Activated CD8-positive, alpha-beta T cell treated with anti-CD3 and anti-CD28 coated beads, Interleukin-2, amount 10 ng/mL, durations not matched to agents 7 days and 5 days (primary cell): ENCODE results near the gene NAAA. TPM values are rescaled to one million over a fixed set of nuclear protein-coding genes. Genes with fewer than 3 reads are reported as not detected.
"Not testable (repeated sequence)": the region's sequence is repeated elsewhere in the genome, so short reads cannot be mapped to it uniquely, and the experiment has no call there.

ENCODE experiments used
- ATAC-seq: fragments of 150-1000 bp; cut with Tn5 transposase; one replicate; pipeline ENCODE4 v1.10.0; 2021; ENCODE audit warnings: moderate library complexity
- CTCF ChIA-PET: fragments of 350-600 bp; sonication (Branson Sonifier 250); formaldehyde crosslinking; loops from one replicate; lab custom pipeline; 2021; ENCODE audit warnings: antibody characterized with exemption; lab: Charles Lee
- POLR2A ChIA-PET: fragments of 350-600 bp; sonication (Branson Sonifier 250); formaldehyde crosslinking; loops from one replicate; lab custom pipeline; 2021; ENCODE audit warnings: antibody characterized with exemption; lab: Charles Lee
- DNase-seq: peaks from one replicate; pipeline ENCODE4 v3.0.0-alpha.2; 2020
- H3K27ac Mint-ChIP-seq: one replicate; pipeline ENCODE4 v1.8.0; 2021; ENCODE audit warnings: mild to moderate bottlenecking, mixed read lengths
- H3K27me3 Mint-ChIP-seq: one replicate; pipeline ENCODE4 v1.8.0; 2021; ENCODE audit warnings: low read depth, mixed read lengths
- H3K36me3 Mint-ChIP-seq: one replicate; pipeline ENCODE4 v1.8.0; 2021; ENCODE audit warnings: low read depth, mixed read lengths
- H3K4me1 Mint-ChIP-seq: one replicate; pipeline ENCODE4 v1.8.0; 2021; ENCODE audit warnings: low read depth, mixed read lengths
- H3K4me3 Mint-ChIP-seq: one replicate; pipeline ENCODE4 v1.8.0; 2021; ENCODE audit warnings: mild to moderate bottlenecking, mixed read lengths
- H3K9me3 Mint-ChIP-seq: one replicate; pipeline ENCODE4 v1.8.0; 2022; ENCODE audit warnings: mixed read lengths; ENCODE audit not compliant: insufficient read depth
- total RNA-seq, 2 experiments: library from RNA; stranded (reverse); gene quantifications; one replicate each; pipeline ENCODE4 v1.2.3, GENCODE V29; 2021

The NAAA gene
- 10 to 100 TPM; 31.7 to 33.7 TPM for total RNA-seq

DNA sequence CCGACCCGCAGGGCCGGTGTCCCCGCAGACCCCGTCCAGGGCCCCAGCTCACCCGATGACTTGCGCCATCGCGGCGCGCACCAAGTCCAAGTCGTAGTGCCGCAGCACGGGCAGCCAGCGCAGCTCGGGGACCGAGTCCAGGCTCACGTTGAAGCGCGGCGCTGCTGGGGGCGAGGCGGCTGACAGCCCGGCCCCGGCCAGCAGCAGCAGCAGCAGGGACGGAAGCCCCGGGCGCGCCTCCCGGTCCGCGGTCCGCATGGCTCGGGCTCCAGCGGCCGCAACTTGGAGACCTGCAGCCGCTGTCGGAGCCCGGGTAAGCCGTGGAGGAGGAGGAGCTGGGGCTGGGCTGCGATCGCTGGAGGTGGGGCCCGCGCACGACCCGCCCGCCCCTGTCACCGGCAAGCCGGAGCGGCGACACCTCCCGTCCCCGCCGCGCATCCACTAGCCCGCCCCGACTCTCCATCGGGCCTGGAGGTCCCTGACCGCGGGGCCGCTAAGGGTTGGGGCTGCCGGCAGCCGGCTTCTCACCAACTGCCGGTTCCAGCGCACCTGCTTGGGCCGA, at the start of gene NAAA:
TSS of gene NAAA (minus strand) at position 322 of the 562 bp plus-strand sequence. CDS start at position 258, 64 bp downstream.
- Mint-ChIP-seq H3K36me3 (peaks cover 31% of the 10 kb centered on the region), H3K4me3 (peak within 1 kb of the TSS; percentile 97), H3K27me3 (no peaks in the 10 kb centered on the region), H3K4me1 (peaks cover 21% of the 10 kb centered on the region), H3K27ac (peak within 1 kb of the TSS; percentile 99), H3K9me3 (no peaks in the 10 kb centered on the region)
- ChIA-PET POLR2A (interaction anchor here (0.6 to 2.2 kb wide), 5 partner anchors 11 to 267 kb away, joined by 3 to 9 read pairs (median 3); no protein-coding TSS in a partner anchor), CTCF (interaction anchor here (1.0 to 1.6 kb wide), 3 partner anchors 13 to 216 kb away, joined by 3 to 7 read pairs (median 5); partner anchors contain the start of gene USO1)
- DNase-seq (peak; percentile 86), ATAC-seq (peak; percentile 83)

DNA sequence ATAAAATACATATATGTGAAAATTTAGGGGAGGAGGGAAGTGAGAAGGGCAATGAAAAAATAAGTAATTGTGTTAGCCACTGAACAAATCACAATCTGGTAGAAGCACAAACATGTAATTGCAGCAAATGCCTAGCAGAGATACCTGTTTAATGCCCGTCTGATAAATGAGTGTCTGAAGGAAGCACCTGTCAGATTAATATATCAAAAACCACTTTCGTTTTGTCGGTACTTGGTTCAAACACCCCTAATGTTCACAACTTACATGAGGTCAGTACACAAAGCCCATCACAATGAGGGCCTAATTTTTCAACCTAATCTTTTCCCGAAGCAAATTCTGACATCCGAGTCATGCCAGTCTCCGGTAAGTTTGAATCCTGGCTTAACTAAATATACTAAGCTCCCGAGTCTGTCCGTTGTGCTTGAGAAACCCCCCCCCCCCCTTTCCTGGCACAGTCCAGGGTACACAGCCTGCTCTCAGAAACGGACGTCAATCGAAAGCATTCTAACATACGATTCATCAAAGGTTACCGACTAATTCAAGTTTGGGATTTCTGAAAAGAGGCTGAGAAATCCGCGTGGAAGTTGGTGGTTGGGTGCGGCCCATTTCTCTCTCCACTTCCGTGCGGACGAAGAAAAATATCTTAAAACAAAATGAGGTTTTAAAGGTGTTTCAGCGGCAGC, 49.2 kb upstream of the NAAA start:
- H3K27me3 Mint-ChIP-seq: peaks cover 12% of the 10 kb centered on the region
- ChIA-PET CTCF (interaction anchor here (1.0 to 1.3 kb wide), 3 partner anchors 73 to 97 kb away, joined by 3 to 4 read pairs (median 3); no protein-coding TSS in a partner anchor), POLR2A (interaction anchor here (0.6 to 1.5 kb wide), 3 partner anchors 29 to 95 kb away, joined by 3 to 5 read pairs (median 3); no protein-coding TSS in a partner anchor)
- DNase-seq: no peak
- peak overlapping the region; percentile 87 for H3K4me3 Mint-ChIP-seq
- H3K36me3 Mint-ChIP-seq: peaks cover 18% of the 10 kb centered on the region
- no peak for ATAC-seq
- H3K27ac Mint-ChIP-seq: peak overlapping the region; percentile 88
- H3K9me3 Mint-ChIP-seq: no peaks in the 10 kb centered on the region
- H3K4me1 Mint-ChIP-seq: peaks cover 31% of the 10 kb centered on the region

DNA sequence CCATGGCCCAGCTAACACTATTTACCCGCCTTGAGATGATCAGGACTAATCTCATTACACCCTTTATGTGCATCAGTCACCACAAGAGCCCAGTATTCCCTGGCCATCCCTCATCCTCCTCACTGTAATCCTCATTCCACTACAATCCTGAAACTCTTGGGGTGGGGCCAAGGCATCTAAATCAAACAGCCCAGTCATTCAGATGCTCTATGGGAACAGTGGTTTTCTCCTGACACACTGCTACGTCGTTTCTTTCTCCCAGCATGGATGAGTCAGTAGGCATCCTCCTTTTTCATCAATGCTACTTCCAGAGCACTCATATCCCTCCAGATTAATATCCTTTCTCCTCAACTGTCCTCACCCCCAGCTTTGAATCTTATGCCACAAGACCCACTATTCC, 44.3 kb upstream of the NAAA start:
- DNase-seq (no peak), ATAC-seq (no peak)
- peaks cover 24% of the 10 kb centered on the region for H3K4me1 Mint-ChIP-seq
- H3K9me3 Mint-ChIP-seq: no peaks in the 10 kb centered on the region
- H3K36me3 Mint-ChIP-seq: peaks cover 36% of the 10 kb centered on the region
- CTCF ChIA-PET: interaction anchor here (1.9 to 3.2 kb wide), 2 partner anchors 10 to 69 kb away, joined by 5 to 23 read pairs; no protein-coding TSS in a partner anchor
- no peak overlapping the region for H3K4me3 Mint-ChIP-seq
- POLR2A ChIA-PET: no interaction called here
- no peaks in the 10 kb centered on the region for H3K27me3 Mint-ChIP-seq
- H3K27ac Mint-ChIP-seq: no peak overlapping the region

DNA sequence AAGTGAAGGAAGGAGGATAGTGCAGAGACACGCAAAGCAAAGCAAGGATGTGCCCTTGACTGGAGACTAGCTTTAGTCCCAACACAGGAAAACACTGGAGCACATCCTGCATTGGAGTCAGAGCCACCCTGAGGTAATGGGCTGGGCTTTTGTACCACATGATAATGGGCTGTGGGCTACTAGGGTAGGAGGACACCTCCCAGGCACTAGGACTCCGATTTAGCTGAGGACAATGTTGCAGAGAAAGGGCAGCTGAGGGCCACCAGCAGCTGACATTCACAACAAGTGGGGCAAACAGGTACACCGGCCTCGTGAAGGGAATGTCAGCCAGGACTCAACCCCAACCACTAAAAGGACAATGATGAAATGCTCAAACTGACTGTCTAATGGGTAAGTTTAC, 39.8 kb upstream of the NAAA start:
- no peaks in the 10 kb centered on the region for H3K9me3 Mint-ChIP-seq
- no peak for DNase-seq
- no peak for ATAC-seq
- H3K4me1 Mint-ChIP-seq: no peaks in the 10 kb centered on the region
- POLR2A ChIA-PET: no interaction called here
- no peak overlapping the region for H3K4me3 Mint-ChIP-seq
- no peak overlapping the region for H3K27ac Mint-ChIP-seq
- CTCF ChIA-PET: interaction anchor here (1.0 to 1.5 kb wide), 2 partner anchors 12 to 15 kb away, joined by 3 to 4 read pairs; no protein-coding TSS in a partner anchor
- H3K36me3 Mint-ChIP-seq: peaks cover 42% of the 10 kb centered on the region
- H3K27me3 Mint-ChIP-seq: no peaks in the 10 kb centered on the region

DNA sequence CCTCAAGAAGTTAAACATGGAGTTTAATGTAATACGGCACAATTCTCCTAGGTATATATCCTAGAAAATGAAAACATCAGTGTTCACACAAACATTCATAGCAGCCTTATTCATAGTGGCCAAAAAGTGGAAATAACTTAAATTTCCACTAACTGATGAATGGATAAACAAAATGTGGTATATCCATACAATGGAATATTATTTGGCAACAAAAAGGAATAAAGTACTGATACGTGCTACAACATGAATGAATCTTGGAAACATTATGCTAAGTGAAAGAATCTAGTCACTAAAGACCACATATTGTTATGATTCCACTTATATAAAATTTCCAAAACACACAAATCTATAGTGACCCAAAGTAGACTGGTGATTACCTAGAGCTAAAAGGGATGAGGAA, 35.4 kb upstream of the NAAA start:
- DNase-seq (no peak), ATAC-seq (no peak)
- ChIA-PET CTCF (no interaction called here), POLR2A (no interaction called here)
- Mint-ChIP-seq H3K4me1 (no peaks in the 10 kb centered on the region), H3K27me3 (no peaks in the 10 kb centered on the region), H3K9me3 (no peaks in the 10 kb centered on the region), H3K27ac (no peak overlapping the region), H3K36me3 (peaks cover 56% of the 10 kb centered on the region), H3K4me3 (no peak overlapping the region)

DNA sequence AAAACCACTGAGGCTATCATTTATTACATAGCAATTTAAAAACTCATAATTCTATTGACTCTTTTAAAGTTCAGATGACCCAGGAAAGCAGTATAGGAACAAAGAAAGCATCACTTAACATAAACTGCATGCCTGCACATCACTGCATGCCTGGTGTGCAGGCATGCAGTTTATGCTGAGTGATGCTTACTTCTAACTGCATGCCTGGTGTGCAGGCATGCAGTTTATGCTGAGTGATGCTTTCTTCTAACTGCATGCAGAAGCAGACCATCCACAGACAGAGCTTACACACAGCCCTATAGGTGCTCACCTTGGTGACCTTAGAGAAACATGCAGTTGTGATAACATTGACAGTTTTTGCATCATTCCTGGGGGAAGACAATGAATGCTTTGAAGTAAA, 33.0 kb upstream of the NAAA start:
- H3K4me3 Mint-ChIP-seq: no peak overlapping the region
- H3K27me3 Mint-ChIP-seq: no peaks in the 10 kb centered on the region
- DNase-seq (no peak), ATAC-seq (no peak)
- POLR2A ChIA-PET: no interaction called here
- no peaks in the 10 kb centered on the region for H3K9me3 Mint-ChIP-seq
- CTCF ChIA-PET: no interaction called here
- peaks cover 65% of the 10 kb centered on the region for H3K36me3 Mint-ChIP-seq
- H3K4me1 Mint-ChIP-seq: no peaks in the 10 kb centered on the region
- no peak overlapping the region for H3K27ac Mint-ChIP-seq

DNA sequence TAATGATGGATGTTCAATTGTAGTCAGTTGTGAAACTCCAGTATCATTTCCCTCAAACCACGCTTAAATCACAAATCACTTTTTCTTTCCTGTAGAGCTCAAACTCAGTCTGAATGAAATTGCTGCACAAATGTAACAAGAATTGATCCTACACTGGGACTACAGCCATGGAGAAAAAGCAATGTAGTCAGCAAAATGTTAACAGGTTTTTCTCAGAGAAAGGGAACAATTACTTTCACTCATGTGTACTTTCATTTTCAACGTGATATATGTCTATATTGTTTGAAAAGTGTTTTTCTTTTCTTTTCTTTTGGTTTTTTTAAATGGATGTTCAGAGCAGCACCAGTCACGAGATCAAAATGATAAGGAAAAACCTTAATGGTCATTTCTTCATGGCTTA, 27.3 kb upstream of the NAAA start:
- peaks cover 3% of the 10 kb centered on the region for H3K9me3 Mint-ChIP-seq
- no peak overlapping the region for H3K4me3 Mint-ChIP-seq
- no peak for ATAC-seq
- H3K27ac Mint-ChIP-seq: no peak overlapping the region
- CTCF ChIA-PET: no interaction called here
- POLR2A ChIA-PET: no interaction called here
- no peaks in the 10 kb centered on the region for H3K27me3 Mint-ChIP-seq
- H3K4me1 Mint-ChIP-seq: peaks cover 6% of the 10 kb centered on the region
- no peak for DNase-seq
- peaks cover 79% of the 10 kb centered on the region for H3K36me3 Mint-ChIP-seq

DNA sequence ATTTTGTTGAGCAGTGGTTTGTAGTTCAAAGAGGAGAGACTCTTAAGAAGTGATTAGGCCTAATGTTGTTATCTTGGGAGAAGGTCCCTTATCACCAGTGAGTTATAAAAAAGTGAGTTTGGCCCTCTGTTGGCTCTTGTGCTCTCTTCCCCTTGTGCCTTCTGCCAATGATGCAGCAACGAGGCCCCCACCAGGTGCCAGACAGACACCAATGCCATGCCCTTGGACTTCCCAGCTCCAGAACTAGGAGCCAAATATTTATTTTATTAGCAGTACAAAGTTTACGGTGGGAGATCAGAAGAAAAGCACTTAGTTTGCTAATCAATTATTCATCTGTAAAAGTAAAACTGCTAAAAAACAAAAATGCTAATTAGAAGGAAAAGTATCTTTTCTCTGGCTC, 22.7 kb upstream of the NAAA start:
- POLR2A ChIA-PET: no interaction called here
- no peak overlapping the region for H3K27ac Mint-ChIP-seq
- DNase-seq (no peak), ATAC-seq (no peak)
- H3K27me3 Mint-ChIP-seq: no peaks in the 10 kb centered on the region
- peaks cover 90% of the 10 kb centered on the region for H3K36me3 Mint-ChIP-seq
- peaks cover 6% of the 10 kb centered on the region for H3K4me1 Mint-ChIP-seq
- CTCF ChIA-PET: no interaction called here
- no peak overlapping the region for H3K4me3 Mint-ChIP-seq
- peaks cover 3% of the 10 kb centered on the region for H3K9me3 Mint-ChIP-seq

DNA sequence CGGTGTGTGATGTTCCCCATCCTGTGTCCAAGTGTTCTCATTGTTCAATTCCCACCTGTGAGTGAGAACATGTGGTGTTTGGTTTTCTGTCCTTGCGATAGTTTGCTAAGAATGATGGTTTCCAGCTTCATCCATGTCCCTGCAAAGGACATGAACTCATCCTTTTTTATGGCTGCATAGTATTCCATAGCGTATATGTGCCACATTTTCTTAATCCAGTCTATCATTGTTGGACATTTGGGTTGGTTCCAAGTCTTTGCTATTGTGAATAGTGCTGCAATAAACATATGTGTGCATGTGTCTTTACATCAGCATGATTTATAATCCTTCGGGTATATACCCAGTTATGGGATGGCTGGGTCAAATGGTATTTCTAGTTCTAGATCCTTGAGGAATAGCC, 21.3 kb upstream of the NAAA start:
- H3K27ac Mint-ChIP-seq, H3K4me3 Mint-ChIP-seq, ATAC-seq, H3K9me3 Mint-ChIP-seq, CTCF ChIA-PET, DNase-seq, POLR2A ChIA-PET, H3K4me1 Mint-ChIP-seq, H3K27me3 Mint-ChIP-seq: not testable (repeated sequence)
- H3K36me3 Mint-ChIP-seq: peaks cover 90% of the 10 kb centered on the region

DNA sequence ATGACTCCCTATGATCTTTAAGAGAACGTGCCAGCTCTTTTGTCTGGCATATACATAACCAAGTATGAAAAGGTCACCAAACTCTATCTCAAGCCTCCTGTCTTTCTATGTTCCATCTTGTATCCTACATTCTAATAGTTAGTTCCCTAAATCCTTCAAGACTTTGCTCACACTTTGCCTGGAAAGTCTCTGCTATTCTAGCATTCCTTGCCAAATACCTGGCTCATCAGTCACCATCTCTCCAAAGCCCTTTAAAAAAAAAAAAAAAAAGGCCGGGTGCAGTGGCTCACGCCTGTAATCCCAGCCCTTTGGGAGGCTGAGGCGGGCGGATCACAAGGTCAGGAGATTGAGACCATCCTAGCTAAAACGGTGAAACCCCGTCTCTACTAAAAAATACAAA, 17.7 kb upstream of the NAAA start:
- H3K27ac Mint-ChIP-seq, H3K9me3 Mint-ChIP-seq, POLR2A ChIA-PET, DNase-seq, CTCF ChIA-PET, H3K4me1 Mint-ChIP-seq, H3K27me3 Mint-ChIP-seq, H3K4me3 Mint-ChIP-seq, ATAC-seq: not testable (repeated sequence)
- peaks cover 83% of the 10 kb centered on the region for H3K36me3 Mint-ChIP-seq

DNA sequence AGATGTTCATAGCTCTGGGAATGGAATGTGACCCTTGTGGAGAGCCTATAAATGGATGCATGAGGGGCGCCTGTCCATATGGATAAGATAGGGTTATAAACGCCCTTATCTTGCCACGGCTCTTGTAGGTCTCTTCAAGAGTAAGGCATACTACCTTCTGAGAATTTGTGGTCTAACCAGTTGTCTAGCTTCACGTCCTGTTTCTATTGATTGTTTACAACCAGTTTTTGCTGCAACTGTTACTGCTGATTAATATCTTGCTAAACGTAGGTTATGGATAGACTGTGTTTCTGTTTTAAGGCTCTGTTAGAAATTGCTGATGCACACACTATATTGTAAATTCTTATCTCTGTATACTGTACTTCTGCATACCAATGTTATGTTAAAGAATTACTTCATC, 14.0 kb upstream of the NAAA start:
- H3K27me3 Mint-ChIP-seq, ATAC-seq, H3K4me3 Mint-ChIP-seq, DNase-seq, H3K9me3 Mint-ChIP-seq, POLR2A ChIA-PET, H3K4me1 Mint-ChIP-seq, H3K27ac Mint-ChIP-seq: not testable (repeated sequence)
- CTCF ChIA-PET: interaction anchor here (0.6 kb wide), 1 partner anchor 108 kb away, joined by 3 read pairs; no protein-coding TSS in a partner anchor
- H3K36me3 Mint-ChIP-seq: peaks cover 69% of the 10 kb centered on the region

DNA sequence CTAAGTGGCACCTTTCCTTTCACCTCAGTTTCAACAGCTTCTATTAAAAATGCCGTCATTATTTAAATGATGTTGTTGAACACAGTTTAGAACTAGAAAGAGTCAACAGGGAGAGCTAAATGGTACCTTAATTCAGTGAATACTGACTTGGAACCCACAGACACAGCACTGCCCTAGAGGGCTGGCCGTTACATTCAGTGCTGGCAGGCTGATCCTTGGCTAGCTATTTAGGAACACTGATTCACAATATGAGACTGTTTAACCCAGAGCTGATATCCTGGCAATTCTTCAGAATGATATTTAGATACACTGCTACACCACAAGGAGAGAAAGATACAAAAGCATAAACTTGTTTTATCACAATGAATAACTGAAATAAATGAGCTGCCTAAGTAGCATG, 12.7 kb upstream of the NAAA start:
- DNase-seq: no peak
- H3K27me3 Mint-ChIP-seq: no peaks in the 10 kb centered on the region
- ChIA-PET CTCF (interaction anchor here (0.9 to 1.6 kb wide), 4 partner anchors 13 to 58 kb away, joined by 3 to 5 read pairs (median 4); partner anchors contain the start of gene NAAA), POLR2A (interaction anchor here (0.5 to 1.8 kb wide), 3 partner anchors 13 to 25 kb away, joined by 3 to 9 read pairs (median 4); partner anchors contain the start of gene NAAA)
- ATAC-seq: no peak
- no peaks in the 10 kb centered on the region for H3K4me1 Mint-ChIP-seq
- no peak overlapping the region for H3K27ac Mint-ChIP-seq
- peaks cover 71% of the 10 kb centered on the region for H3K36me3 Mint-ChIP-seq
- no peaks in the 10 kb centered on the region for H3K9me3 Mint-ChIP-seq
- no peak overlapping the region for H3K4me3 Mint-ChIP-seq
